ENCODE results near the gene AEBP2. TPM values are rescaled to one million over a fixed set of nuclear protein-coding genes. Genes with fewer than 3 reads are reported as not detected.

The AEBP2 gene
- total RNA-seq, 2 donors from 2014 or later, result 66.3 to 95.2 TPM

DNA sequence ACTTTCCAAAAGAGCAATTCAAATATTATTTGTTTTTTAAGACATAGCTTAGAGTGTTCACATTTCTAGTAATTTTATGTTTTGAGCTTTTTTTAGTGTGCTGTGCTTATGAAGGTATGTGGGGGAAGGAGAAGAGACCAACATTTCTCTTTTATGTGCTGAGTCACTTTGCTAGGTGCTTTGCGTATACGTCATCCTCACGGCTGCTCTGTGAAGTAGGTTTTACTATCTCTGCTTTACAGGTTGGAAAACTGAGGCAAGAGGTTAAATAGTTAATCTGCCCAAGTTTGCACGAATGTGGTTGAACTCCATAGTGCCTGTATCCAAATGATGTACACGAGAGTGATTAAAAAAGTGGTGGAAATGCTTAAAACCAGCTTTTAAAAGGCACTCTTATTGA lies 75.9 kb downstream of the AEBP2 start:
- H3K4me1 Mint-ChIP-seq (ENCODE audit: low read depth in 2 of 2), result peaks cover 4 to 8% of the 10 kb centered on the region in 2 donors
- no peak for DNase-seq (ENCODE audit: low spot score)
- no peak overlapping the region for H3K27ac Mint-ChIP-seq
- H3K27me3 Mint-ChIP-seq, result no peaks in the 10 kb centered on the region
- no peak for ATAC-seq
- H3K4me3 Mint-ChIP-seq, result no peak overlapping the region
- no peaks in the 10 kb centered on the region for H3K36me3 Mint-ChIP-seq
- no peaks in the 10 kb centered on the region for H3K9me3 Mint-ChIP-seq

DNA sequence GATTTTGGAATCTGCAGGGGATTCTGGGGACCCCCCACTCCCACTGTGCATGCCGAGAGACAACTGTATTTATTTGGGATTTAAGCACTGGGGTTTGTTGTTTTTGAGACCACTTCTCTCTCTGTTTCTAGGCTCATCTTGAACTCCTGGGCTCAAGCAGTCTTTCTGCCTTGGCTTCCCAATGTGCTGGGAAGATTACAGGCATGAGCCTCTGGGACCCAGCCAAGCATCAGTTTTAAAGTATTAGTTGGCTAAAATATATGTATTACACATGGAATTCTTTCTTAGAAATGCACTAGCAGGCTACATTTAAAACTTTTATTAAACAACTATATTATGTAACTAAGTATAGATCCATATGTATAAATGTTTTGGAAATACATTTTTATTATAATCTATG lies 78.3 kb downstream of the AEBP2 start:
- Mint-ChIP-seq H3K9me3 (no peaks in the 10 kb centered on the region), H3K4me3 (no peak overlapping the region), H3K27me3 (no peaks in the 10 kb centered on the region), H3K27ac (no peak overlapping the region), H3K4me1 (ENCODE audit: low read depth in 2 of 2) (no peaks in the 10 kb centered on the region), H3K36me3 (no peaks in the 10 kb centered on the region)
- ATAC-seq, result no peak
- no peak for DNase-seq (ENCODE audit: low spot score)

DNA sequence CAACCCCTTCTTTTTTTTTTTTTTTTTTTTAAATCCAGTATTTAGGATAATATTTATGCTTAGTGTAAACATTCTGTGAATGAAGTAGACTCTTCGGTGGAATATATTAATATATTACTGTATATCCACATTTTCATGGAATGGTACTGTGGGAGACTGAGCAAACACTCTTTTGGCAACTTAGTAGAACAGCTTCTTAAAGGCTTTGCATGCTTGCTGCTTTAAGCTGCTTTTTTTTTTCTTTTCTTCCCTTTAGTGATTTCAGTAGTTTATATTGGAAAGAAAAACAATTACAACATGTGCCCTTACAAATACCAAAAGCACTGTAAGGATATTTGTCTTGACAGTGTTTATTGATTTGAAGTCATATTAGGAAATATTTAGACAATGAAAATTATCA lies 78.9 kb downstream of the AEBP2 start:
- ATAC-seq (no peak), DNase-seq (ENCODE audit: low spot score) (no peak)
- Mint-ChIP-seq H3K4me3 (no peak overlapping the region), H3K9me3 (no peaks in the 10 kb centered on the region), H3K27me3 (no peaks in the 10 kb centered on the region), H3K27ac (no peak overlapping the region), H3K36me3 (no peaks in the 10 kb centered on the region), H3K4me1 (ENCODE audit: low read depth in 2 of 2) (no peaks in the 10 kb centered on the region)

DNA sequence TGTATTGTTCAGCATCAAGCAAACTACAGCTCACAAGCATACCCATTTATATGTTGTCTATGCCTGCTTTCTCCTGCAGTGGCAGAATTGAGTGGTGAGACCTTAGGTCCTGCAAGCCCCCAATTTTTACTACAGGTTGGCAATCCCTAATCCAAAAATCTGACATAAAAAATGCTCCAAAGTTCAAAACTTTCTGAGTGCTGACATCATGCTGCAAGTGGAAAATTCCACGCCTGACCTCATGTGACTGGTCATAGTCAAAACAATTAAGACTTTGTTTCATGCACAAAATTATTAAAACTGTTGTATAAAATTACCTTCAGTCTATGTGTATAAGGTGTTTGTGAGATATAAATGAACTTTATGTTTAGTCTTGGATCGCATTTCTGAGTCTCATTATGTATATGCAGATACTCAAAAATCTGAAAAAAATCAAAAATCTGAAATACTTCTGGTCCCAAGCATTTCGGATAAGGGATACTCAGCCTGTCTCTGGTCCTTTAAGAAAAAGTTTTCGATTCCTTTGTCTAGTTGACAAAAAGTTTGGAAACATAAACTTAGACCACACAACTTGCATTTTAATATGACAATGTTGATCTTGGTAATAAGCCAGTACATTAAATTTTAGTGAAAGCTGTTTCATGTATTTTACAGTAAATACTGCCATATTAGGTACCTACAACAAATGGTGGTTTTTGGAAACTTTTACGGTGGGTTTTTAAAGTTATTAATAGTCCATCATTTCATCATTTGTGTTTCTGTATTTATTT lies 81.5 kb downstream of the AEBP2 start:
- H3K27me3 Mint-ChIP-seq, result no peaks in the 10 kb centered on the region
- DNase-seq (ENCODE audit: low spot score), result no peak
- H3K36me3 Mint-ChIP-seq, result no peaks in the 10 kb centered on the region
- H3K9me3 Mint-ChIP-seq, result no peaks in the 10 kb centered on the region
- no peak for ATAC-seq
- no peak overlapping the region for H3K4me3 Mint-ChIP-seq
- H3K27ac Mint-ChIP-seq, result no peak overlapping the region
- peaks cover 0 to 2% of the 10 kb centered on the region in 2 donors for H3K4me1 Mint-ChIP-seq (ENCODE audit: low read depth in 2 of 2)

DNA sequence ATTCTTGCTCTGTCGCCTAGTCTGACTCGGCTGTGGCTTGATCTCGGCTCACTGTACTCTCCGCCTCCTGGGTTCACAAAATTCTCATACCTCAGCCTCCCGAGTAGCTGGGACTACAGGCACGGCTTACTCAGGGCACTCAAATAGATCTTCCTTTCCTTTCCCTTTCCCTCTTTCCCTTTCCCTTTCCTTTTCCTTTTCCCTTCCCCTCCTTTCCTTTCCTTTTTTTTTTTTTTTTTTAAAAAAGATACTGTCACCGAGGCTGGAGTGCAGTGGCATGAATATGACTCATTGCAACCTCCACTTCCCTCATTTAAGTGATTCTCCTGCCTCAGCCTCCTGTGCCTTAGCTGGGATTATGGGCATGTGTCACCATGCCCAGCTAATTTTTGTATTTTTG lies 86.0 kb downstream of the AEBP2 start:
- no peak for DNase-seq (ENCODE audit: low spot score)
- Mint-ChIP-seq H3K27me3 (no peaks in the 10 kb centered on the region), H3K4me3 (no peak overlapping the region), H3K27ac (no peak overlapping the region), H3K4me1 (ENCODE audit: low read depth in 2 of 2) (peaks cover 25 to 31% of the 10 kb centered on the region in 2 donors), H3K9me3 (no peaks in the 10 kb centered on the region), H3K36me3 (no peaks in the 10 kb centered on the region)
- no peak for ATAC-seq

DNA sequence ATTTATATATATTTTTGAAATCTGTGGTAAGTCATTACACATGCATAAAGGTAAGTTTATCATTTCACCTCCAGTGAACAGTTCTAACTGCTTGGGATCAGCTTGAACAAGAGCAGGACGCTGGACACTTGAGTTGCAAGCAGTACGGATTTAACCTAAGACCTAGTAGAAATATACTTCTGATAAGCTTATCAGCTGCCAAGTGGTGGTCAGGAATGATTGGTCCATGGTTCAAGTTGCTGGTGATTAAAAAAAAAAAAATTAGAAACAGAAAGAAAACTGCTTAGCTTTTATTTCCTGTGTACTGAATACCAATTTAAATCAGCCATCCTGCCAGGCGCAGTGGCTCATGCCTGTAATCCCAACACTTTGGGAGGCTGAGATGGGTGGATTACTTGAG lies 88.6 kb downstream of the AEBP2 start:
- Mint-ChIP-seq H3K4me1 (ENCODE audit: low read depth in 2 of 2) (peaks cover 25 to 38% of the 10 kb centered on the region in 2 donors), H3K4me3 (no peak overlapping the region), H3K27me3 (no peaks in the 10 kb centered on the region), H3K27ac (peak overlapping the region; percentile 16 to 50), H3K9me3 (no peaks in the 10 kb centered on the region), H3K36me3 (no peaks in the 10 kb centered on the region)
- ATAC-seq (no peak), DNase-seq (ENCODE audit: low spot score) (no peak)

DNA sequence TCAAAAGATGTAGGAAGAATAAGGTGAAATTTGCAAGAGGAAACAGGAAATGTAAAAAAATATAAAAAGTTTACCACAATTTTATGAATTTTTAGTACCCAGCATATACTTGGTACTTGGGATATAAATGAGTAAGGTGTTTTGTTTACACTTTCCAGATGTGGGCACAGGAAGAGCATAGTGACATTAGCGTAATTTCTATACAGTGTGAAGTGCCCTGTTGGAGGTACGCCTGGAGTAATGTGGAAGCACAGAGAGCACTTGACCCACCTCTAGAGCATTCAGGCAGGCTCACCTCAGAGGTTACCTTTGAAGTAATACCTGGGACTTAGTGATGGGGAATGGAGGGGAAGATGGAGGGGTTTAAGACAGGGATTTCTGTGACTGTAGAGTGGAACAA lies 89.5 kb downstream of the AEBP2 start:
- no peaks in the 10 kb centered on the region for H3K36me3 Mint-ChIP-seq
- DNase-seq (ENCODE audit: low spot score) (no peak), ATAC-seq (peak; percentile 61 to 68)
- no peaks in the 10 kb centered on the region for H3K27me3 Mint-ChIP-seq
- H3K4me3 Mint-ChIP-seq, result no peak overlapping the region
- H3K4me1 Mint-ChIP-seq (ENCODE audit: low read depth in 2 of 2), result peaks cover 26 to 38% of the 10 kb centered on the region in 2 donors
- peak overlapping the region; percentile 67 to 77 for H3K27ac Mint-ChIP-seq
- H3K9me3 Mint-ChIP-seq, result no peaks in the 10 kb centered on the region

DNA sequence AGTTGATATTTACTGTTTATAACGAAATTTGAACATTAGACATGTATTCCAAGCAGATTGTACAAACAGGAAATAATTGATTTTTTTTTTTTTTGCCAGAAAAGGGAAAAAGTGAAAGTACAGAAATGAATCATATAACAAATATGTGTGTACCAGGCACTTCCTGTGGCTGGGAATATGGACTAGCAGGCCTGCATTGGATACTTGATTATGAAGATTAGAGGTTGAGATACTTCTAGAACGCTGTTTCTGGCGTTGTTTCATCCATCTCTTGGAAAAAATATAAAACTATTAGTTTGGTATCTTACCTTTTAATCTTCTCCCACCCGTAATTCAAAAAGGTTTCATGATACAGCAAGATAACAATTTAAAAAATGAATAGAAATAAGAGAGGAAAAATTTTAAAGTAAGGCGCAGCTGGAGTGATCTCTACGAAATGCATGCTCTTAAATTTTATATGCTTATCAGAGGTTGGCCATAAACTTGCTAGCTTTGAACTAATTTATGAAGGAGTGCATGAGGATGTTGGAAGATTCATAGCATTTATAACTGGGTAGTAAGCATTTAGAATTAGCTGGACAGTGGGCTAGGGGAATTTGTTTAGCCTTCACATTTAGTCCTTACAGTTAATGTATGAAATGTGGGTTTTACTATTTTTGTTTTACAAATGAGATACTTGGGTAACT lies 90.8 kb downstream of the AEBP2 start:
- Mint-ChIP-seq H3K36me3 (peaks cover 3% of the 10 kb centered on the region), H3K27me3 (no peaks in the 10 kb centered on the region), H3K27ac (peak overlapping the region in 1 of 2 donors; percentile 38), H3K4me1 (ENCODE audit: low read depth in 2 of 2) (peaks cover 29 to 41% of the 10 kb centered on the region in 2 donors), H3K4me3 (no peak overlapping the region), H3K9me3 (peaks cover 2% of the 10 kb centered on the region)
- DNase-seq (ENCODE audit: low spot score) (no peak), ATAC-seq (no peak)

DNA sequence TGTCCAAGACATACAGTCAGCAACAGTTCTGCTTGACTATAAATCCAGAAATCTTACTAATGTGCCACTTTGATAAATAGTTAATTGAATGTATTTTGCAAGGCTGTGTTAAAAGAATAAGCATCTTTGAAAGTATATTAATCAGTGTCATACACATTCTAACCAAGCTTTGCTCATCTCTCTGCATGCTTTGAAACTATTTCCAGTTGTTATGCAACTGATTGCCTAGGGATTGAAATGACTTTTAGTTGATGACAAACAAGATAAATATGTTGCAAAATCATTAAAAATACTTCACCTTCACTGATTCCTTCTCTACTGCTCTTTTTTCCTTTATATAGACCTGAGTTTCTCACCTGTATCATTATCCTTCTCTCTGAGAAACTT lies 91.3 kb downstream of the AEBP2 start:
- Mint-ChIP-seq H3K36me3 (peaks cover 9% of the 10 kb centered on the region), H3K4me1 (ENCODE audit: low read depth in 2 of 2) (peaks cover 33 to 46% of the 10 kb centered on the region in 2 donors), H3K27me3 (no peaks in the 10 kb centered on the region), H3K9me3 (peaks cover 7% of the 10 kb centered on the region), H3K27ac (no peak overlapping the region), H3K4me3 (no peak overlapping the region)
- DNase-seq (ENCODE audit: low spot score), result no peak
- ATAC-seq, result no peak

DNA sequence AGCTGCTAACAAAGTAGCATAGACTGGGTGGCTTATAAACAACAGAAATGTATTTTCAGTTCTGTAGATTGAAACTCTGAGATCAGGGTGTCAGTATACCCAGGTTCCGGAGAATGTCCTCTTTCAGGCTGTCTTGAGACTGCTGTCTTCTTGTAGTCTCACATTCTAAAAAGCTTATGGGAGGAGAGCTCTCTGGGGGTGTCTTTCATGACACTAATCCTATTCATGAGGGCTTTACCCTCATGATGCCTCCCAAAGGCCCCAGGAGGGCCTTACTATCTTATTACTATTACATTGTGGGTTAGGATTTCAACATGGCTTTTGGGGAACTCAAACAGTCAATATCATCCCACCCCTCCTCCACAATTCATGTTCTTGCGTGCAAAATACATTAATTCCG lies 94.3 kb downstream of the AEBP2 start:
- no peak overlapping the region for H3K4me3 Mint-ChIP-seq
- peaks cover 10% of the 10 kb centered on the region for H3K9me3 Mint-ChIP-seq
- no peaks in the 10 kb centered on the region for H3K27me3 Mint-ChIP-seq
- H3K4me1 Mint-ChIP-seq (ENCODE audit: low read depth in 2 of 2), result peaks cover 24 to 32% of the 10 kb centered on the region in 2 donors
- ATAC-seq (no peak), DNase-seq (ENCODE audit: low spot score) (no peak)
- H3K27ac Mint-ChIP-seq, result no peak overlapping the region
- peaks cover 17% of the 10 kb centered on the region for H3K36me3 Mint-ChIP-seq

DNA sequence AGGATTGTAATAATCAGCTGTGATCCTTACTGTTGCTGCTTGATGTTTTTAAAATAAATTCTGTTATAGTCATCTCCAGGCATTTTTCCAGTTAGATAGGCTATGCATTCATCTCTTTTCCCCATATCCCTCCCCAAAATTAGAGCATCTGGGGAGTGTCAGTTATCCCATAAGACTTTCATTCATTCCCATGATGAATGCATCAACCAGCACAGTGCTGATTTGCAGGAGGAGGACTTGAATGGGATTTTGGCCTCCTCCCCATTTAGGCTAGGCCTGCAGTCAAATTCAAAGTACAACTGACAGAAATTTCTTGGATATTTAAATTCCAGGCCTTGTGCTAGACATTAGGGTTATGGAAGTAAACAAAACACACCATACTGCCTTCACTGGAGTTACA lies 99.8 kb downstream of the AEBP2 start:
- no peak for DNase-seq (ENCODE audit: low spot score)
- peaks cover 10% of the 10 kb centered on the region for H3K9me3 Mint-ChIP-seq
- ATAC-seq, result no peak
- H3K4me3 Mint-ChIP-seq, result no peak overlapping the region
- H3K27me3 Mint-ChIP-seq, result no peaks in the 10 kb centered on the region
- no peak overlapping the region for H3K27ac Mint-ChIP-seq
- H3K4me1 Mint-ChIP-seq (ENCODE audit: low read depth in 2 of 2), result peaks cover 12 to 19% of the 10 kb centered on the region in 2 donors
- H3K36me3 Mint-ChIP-seq, result peaks cover 29% of the 10 kb centered on the region

DNA sequence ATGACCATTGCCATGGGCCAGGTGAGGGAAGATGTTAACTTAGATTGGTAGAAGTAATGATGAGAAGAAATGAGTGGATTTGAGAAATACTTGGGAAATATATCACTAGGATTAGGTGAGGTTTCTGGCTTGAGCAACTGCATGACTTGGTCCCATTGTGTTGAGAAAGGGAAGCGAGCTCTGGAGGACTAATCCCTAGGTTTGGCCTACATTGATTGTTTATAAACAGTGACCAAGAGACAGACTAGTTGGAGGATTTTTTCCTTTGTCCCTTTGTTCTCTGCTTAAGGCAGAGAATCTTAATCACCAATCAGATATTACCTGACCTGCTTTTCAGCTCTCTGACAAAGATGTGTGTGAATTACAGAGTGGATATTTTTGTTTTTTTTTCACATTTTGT lies 100.5 kb downstream of the AEBP2 start:
- peaks cover 29% of the 10 kb centered on the region for H3K36me3 Mint-ChIP-seq
- H3K4me1 Mint-ChIP-seq (ENCODE audit: low read depth in 2 of 2), result peaks cover 11 to 19% of the 10 kb centered on the region in 2 donors
- ATAC-seq, result no peak
- no peak for DNase-seq (ENCODE audit: low spot score)
- no peak overlapping the region for H3K4me3 Mint-ChIP-seq
- H3K9me3 Mint-ChIP-seq, result peaks cover 10% of the 10 kb centered on the region
- no peak overlapping the region for H3K27ac Mint-ChIP-seq
- no peaks in the 10 kb centered on the region for H3K27me3 Mint-ChIP-seq

DNA sequence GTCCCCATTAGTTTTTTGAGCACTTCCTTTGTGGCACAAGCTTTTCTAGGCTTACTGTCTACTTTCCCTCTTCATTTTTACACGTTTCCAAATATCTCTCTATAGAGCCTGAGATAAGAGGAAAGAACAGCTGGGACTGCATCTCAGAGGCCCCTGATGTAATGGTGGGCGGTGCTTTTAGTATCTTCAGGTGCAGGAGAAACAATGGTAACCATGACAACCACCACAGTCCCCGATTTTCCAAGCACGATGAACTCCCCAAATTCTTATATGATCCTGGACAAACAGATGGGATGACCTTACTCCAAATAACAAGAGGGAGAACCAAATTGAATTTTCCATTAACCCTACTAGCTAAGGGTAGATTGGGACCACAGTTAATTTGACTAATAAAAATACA lies 103.3 kb downstream of the AEBP2 start:
- H3K9me3 Mint-ChIP-seq, result no peaks in the 10 kb centered on the region

DNA sequence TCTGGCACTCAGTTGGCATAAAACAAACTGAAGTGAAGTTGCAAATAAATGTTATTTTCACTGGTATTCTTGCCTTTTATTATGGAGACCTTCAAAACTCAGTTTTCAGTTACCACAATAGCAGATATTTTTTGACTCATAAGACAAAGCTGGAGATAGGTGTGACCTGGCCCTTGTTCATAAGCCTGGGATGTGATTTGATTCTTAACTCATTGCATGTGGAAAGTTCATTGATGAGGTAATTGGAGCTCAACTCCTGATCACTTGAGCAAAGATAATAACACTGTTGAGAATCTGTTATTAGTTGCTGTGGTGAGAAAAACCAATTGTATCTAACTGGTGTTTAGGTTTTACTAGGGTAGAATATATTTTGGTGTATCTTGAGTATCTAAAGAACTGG lies 105.1 kb downstream of the AEBP2 start:
- peak overlapping the region in 1 of 2 donors; percentile 8 for H3K27ac Mint-ChIP-seq
- DNase-seq (ENCODE audit: low spot score) (no peak), ATAC-seq (no peak)
- no peaks in the 10 kb centered on the region for H3K9me3 Mint-ChIP-seq
- H3K27me3 Mint-ChIP-seq, result no peaks in the 10 kb centered on the region
- H3K4me1 Mint-ChIP-seq (ENCODE audit: low read depth in 2 of 2), result peaks cover 5 to 14% of the 10 kb centered on the region in 2 donors
- no peak overlapping the region for H3K4me3 Mint-ChIP-seq
- H3K36me3 Mint-ChIP-seq, result peaks cover 12% of the 10 kb centered on the region

More for the DNA sequence above, 103.3 kb downstream of the AEBP2 start:
- Mint-ChIP-seq H3K4me1 (ENCODE audit: low read depth in 2 of 2) (peaks cover 0 to 14% of the 10 kb centered on the region in 2 donors), H3K4me3 (no peak overlapping the region), H3K36me3 (peaks cover 12% of the 10 kb centered on the region), H3K27ac (no peak overlapping the region), H3K27me3 (no peaks in the 10 kb centered on the region)
- DNase-seq (ENCODE audit: low spot score) (no peak), ATAC-seq (no peak)

All from natural killer cell treated with Interleukin-12 subunit alpha and Interleukin-12 subunit beta and Interleukin-15 and Interleukin-18, amount 100 ng/mL, for 72 hours (primary cell).